Hippocampal formation (tissue), 2 donors: Measurements from ENCODE around the gene BACH1.

ENCODE experiments used
- DNase-seq, 2 donors: peaks; one replicate each; lab custom pipeline; 2025; lab: John Stamatoyannopoulos, UW

The BACH1 gene

GRCh38 chr21:29379517-29380054 is 80.9 kb downstream of the BACH1 start:
- DNase-seq = no peak

- no peak for DNase-seq
These were observed 83.4 kb downstream of the BACH1 start for GRCh38 chr21:29382030-29382654.

- no peak for DNase-seq
These were observed 86.1 kb downstream of the BACH1 start for GRCh38 chr21:29384683-29385359.

GRCh38 chr21:29385934-29386520 is 87.3 kb downstream of the BACH1 start:
- DNase-seq = no peak

GRCh38 chr21:29386803-29387202 is 88.1 kb downstream of the BACH1 start:
- no peak for DNase-seq

- DNase-seq = no peak
These were observed 88.9 kb downstream of the BACH1 start for GRCh38 chr21:29387598-29387997.

- DNase-seq = no peak
These were observed 90.4 kb downstream of the BACH1 start for GRCh38 chr21:29389136-29389535.

GRCh38 chr21:29390778-29391177 is 92.1 kb downstream of the BACH1 start:
- DNase-seq = no peak

GRCh38 chr21:29394051-29394450 is 95.3 kb downstream of the BACH1 start:
- DNase-seq = no peak
